Sigmoid colon (tissue), 4 donors: ENCODE data around the gene CCDC80.

ENCODE experiments used
- CTCF ChIP-seq, 4 experiments: fragments of 450-650 bp in 3 of 4; fragments of 200-600 bp in 1 of 4; IDR thresholded peaks; one replicate each; pipeline ENCODE4 v1.5.1; 2016 to 2019; ENCODE audit warnings: antibody characterized with exemption in 4 of 4, mild to moderate bottlenecking in 3 of 4, moderate library complexity in 2 of 4
- POLR2AphosphoS5 ChIP-seq, 4 donors: sonication (generic); formaldehyde crosslinking; IDR thresholded peaks; one replicate each; pipeline ENCODE4 v1.6.1; 2017; ENCODE audit warnings: antibody characterized with exemption in 4 of 4

GRCh38 chr3:112579232-112579631 lies 61.7 kb downstream of the CCDC80 start:
- TF ChIP-seq CTCF (IDR thresholded peaks at IDR 0.05) = no peak
- TF ChIP-seq POLR2AphosphoS5 (IDR thresholded peaks at IDR 0.05) = no peak
